Fibroblast of lung (primary cell): ENCODE data around the gene HTR3B. TPM values are rescaled to one million over a fixed set of nuclear protein-coding genes. Genes with fewer than 3 reads are reported as not detected.
A peak's percentile ranks its signal among the peaks of the same experiment; 100 is the strongest.

Experiments
- DNase-seq, 2 donors: peaks; one replicate each; pipeline versions ENCODE4 v3.0.0 to v3.0.0-alpha.2; 2010; ENCODE audit warnings: low read depth in 2 of 2
- H2AFZ ChIP-seq: 2 replicates; pipeline ENCODE4 v1.5.1; 2012; ENCODE audit warnings: low read length, control low read depth, inconsistent platforms
- H3K27ac ChIP-seq: 2 replicates; pipeline ENCODE4 v1.5.1; 2011; ENCODE audit warnings: low read length, control low read depth; ENCODE audit not compliant: insufficient read depth
- H3K27me3 ChIP-seq: 2 replicates; pipeline ENCODE4 v1.5.1; 2011; ENCODE audit warnings: mild to moderate bottlenecking, low read length; ENCODE audit not compliant: control insufficient read depth, insufficient read depth
- H3K36me3 ChIP-seq: 2 replicates; pipeline ENCODE4 v1.5.1; 2011; ENCODE audit warnings: low read length; ENCODE audit not compliant: control insufficient read depth, insufficient read depth
- H3K4me1 ChIP-seq: 2 replicates; pipeline ENCODE4 v1.5.1; 2011; ENCODE audit warnings: low read length; ENCODE audit not compliant: control insufficient read depth, insufficient read depth; ENCODE audit errors: extremely low read depth
- H3K4me2 ChIP-seq: 2 replicates; pipeline ENCODE4 v1.5.1; 2011; ENCODE audit warnings: low read length, control low read depth; ENCODE audit not compliant: insufficient read depth; ENCODE audit errors: extremely low read depth
- H3K4me3 ChIP-seq, 4 experiments: fragments of 200-600 bp in 1 of 4; sonication (generic) in 1 of 4; replicated peaks in 1 of 4; 2 replicates each; pipeline ENCODE4 v1.5.1; 2011 to 2016; ENCODE audit warnings: low read length in 4 of 4, low read depth in 3 of 4, mild to moderate bottlenecking in 3 of 4, control low read depth in 2 of 4, inconsistent platforms in 1 of 4, mixed read lengths in 1 of 4; ENCODE audit not compliant: insufficient read depth in 1 of 4; ENCODE audit errors: control extremely low read depth in 1 of 4
- H3K79me2 ChIP-seq: 2 replicates; pipeline ENCODE4 v1.5.1; 2012; ENCODE audit warnings: mild to moderate bottlenecking, low read length, inconsistent platforms; ENCODE audit not compliant: control insufficient read depth, insufficient read depth
- H3K9ac ChIP-seq: 2 replicates; pipeline ENCODE4 v1.5.1; 2011; ENCODE audit warnings: mild to moderate bottlenecking, low read length, control low read depth; ENCODE audit not compliant: insufficient read depth
- H3K9me3 ChIP-seq: 2 replicates; pipeline ENCODE4 v1.5.1; 2012; ENCODE audit warnings: low read depth, low read length; ENCODE audit not compliant: control insufficient read depth, insufficient read depth
- H4K20me1 ChIP-seq: 2 replicates; pipeline ENCODE4 v1.5.1; 2011; ENCODE audit warnings: low read length; ENCODE audit not compliant: control insufficient read depth, insufficient read depth; ENCODE audit errors: extremely low read depth
- EZH2 ChIP-seq: IDR thresholded peaks from 2 replicates; pipeline ENCODE4 v1.5.1; 2012; ENCODE audit warnings: low read length, control low read depth, mild to moderate bottlenecking; ENCODE audit errors: missing control alignments
- polyA plus RNA-seq, 2 donors: library from polyadenylated mRNA; depleted of rRNA in 1 of 2; stranded (reverse) in 1 of 2; unstranded in 1 of 2; fragments of >200 nt; gene quantifications; 2 replicates each; pipeline ENCODE4 v1.2.1, GENCODE V29; 2011 to 2012; ENCODE audit warnings: missing spikeins in 1 of 2
- total RNA-seq: library from RNA; depleted of rRNA; stranded (reverse); fragments of >200 nt; gene quantifications from 2 replicates; pipeline ENCODE4 v1.2.1, GENCODE V29; 2014
- TF ChIP-seq, protein P1 (sequence below), 2 donors: IDR thresholded peaks in 1 of 2; conservative IDR thresholded peaks in 1 of 2; 1 replicate in 1 of 2; 2 replicates in 1 of 2; pipeline ENCODE4 v1.5.1; 2011 to 2012; ENCODE audit warnings: low read length in 2 of 2, control low read depth in 1 of 2, inconsistent platforms in 1 of 2, low read depth in 1 of 2, mild to moderate bottlenecking in 1 of 2

HTR3B gene
- total and polyA plus RNA-seq, 2 donors (not counting 1 experiment from before 2014, with no cell fraction given) = not detected

DNA sequence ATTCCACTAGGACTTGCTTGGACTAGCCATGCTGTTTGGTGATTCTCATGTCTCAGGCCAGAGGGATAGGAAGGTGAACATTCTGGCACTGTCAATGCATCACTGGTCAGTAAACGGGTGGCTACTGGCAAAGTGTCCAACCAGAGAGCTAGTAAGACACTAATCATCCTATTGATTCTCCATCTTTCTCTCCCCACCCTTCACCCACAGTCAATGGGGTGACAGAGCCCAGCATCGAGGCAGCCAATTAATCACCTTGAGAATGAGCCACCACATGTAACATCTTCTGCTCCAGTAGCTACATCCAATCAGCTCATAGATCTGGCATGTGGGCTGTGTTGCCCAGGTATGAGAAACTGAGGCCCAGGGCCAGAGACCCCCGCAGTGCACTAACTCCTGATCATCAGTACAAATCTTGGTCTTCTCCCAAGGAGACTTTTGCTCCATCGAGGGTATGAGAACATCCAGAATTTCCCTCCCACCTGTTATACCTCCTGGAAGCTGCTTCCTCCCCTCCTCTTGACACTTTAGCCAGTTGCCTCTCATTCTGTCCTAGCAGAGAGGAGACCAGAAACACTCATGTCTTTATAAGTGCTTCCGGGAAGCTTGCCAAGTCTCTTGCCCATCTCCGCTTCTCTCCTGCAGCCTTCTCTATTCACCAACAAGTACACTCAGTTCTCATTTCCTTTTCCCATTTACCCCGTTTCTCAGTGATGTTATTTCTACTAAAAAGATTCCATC lies 87.3 kb downstream of the HTR3B start:
- H3K4me3 ChIP-seq = no peak overlapping the region
- H3K27me3 ChIP-seq = no peaks in the 10 kb centered on the region
- peak in 1 of 2 donors; percentile 20 for DNase-seq
- TF ChIP-seq, protein P1, sequence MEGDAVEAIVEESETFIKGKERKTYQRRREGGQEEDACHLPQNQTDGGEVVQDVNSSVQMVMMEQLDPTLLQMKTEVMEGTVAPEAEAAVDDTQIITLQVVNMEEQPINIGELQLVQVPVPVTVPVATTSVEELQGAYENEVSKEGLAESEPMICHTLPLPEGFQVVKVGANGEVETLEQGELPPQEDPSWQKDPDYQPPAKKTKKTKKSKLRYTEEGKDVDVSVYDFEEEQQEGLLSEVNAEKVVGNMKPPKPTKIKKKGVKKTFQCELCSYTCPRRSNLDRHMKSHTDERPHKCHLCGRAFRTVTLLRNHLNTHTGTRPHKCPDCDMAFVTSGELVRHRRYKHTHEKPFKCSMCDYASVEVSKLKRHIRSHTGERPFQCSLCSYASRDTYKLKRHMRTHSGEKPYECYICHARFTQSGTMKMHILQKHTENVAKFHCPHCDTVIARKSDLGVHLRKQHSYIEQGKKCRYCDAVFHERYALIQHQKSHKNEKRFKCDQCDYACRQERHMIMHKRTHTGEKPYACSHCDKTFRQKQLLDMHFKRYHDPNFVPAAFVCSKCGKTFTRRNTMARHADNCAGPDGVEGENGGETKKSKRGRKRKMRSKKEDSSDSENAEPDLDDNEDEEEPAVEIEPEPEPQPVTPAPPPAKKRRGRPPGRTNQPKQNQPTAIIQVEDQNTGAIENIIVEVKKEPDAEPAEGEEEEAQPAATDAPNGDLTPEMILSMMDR (conservative IDR thresholded peaks at IDR 0.05 in 1 of 2, IDR thresholded peaks at IDR 0.05 in 1 of 2; ENCODE audit: low read depth in 1 of 2, low read length in 2 of 2) = no peak
- no peak for TF ChIP-seq EZH2
- H3K9me3 ChIP-seq = no peaks in the 10 kb centered on the region
- H3K4me1 ChIP-seq = no peaks in the 10 kb centered on the region
- no peak overlapping the region for H2AFZ ChIP-seq
- H3K79me2 ChIP-seq = no peaks in the 10 kb centered on the region
- H3K36me3 ChIP-seq = no peaks in the 10 kb centered on the region
- no peak overlapping the region for H3K4me2 ChIP-seq
- no peak overlapping the region for H3K27ac ChIP-seq
- no peaks in the 10 kb centered on the region for H4K20me1 ChIP-seq
- H3K9ac ChIP-seq = no peak overlapping the region

- Histone ChIP-seq H3K4me2 (no peak overlapping the region), H3K79me2 (no peaks in the 10 kb centered on the region), H3K4me3 (no peak overlapping the region), H2AFZ (no peak overlapping the region), H4K20me1 (no peaks in the 10 kb centered on the region), H3K9ac (no peak overlapping the region), H3K27ac (no peak overlapping the region), H3K9me3 (no peaks in the 10 kb centered on the region), H3K4me1 (no peaks in the 10 kb centered on the region), H3K36me3 (no peaks in the 10 kb centered on the region), H3K27me3 (no peaks in the 10 kb centered on the region)
- DNase-seq = no peak
- TF ChIP-seq, protein P1 (conservative IDR thresholded peaks at IDR 0.05 in 1 of 2, IDR thresholded peaks at IDR 0.05 in 1 of 2; ENCODE audit: low read depth in 1 of 2, low read length in 2 of 2) = no peak
- TF ChIP-seq EZH2 = no peak
Observed at GRCh38 chr11:113992459-113993110, 88.0 kb downstream of the HTR3B start.

GRCh38 chr11:113994077-113994954 lies 89.7 kb downstream of the HTR3B start:
- Histone ChIP-seq H3K4me3 (no peak overlapping the region), H3K27me3 (no peaks in the 10 kb centered on the region), H4K20me1 (no peaks in the 10 kb centered on the region), H3K36me3 (no peaks in the 10 kb centered on the region), H3K4me2 (no peak overlapping the region), H3K9ac (no peak overlapping the region), H3K4me1 (no peaks in the 10 kb centered on the region), H3K27ac (no peak overlapping the region), H2AFZ (no peak overlapping the region), H3K79me2 (no peaks in the 10 kb centered on the region), H3K9me3 (no peaks in the 10 kb centered on the region)
- no peak for TF ChIP-seq EZH2
- TF ChIP-seq, protein P1 (conservative IDR thresholded peaks at IDR 0.05 in 1 of 2, IDR thresholded peaks at IDR 0.05 in 1 of 2; ENCODE audit: low read depth in 1 of 2, low read length in 2 of 2) = peak; percentile 66 to 76
- peak in 1 of 2 donors; percentile 17 for DNase-seq
